HEK293 (cell line): ENCODE results near the gene THPO.
A peak's percentile ranks its signal among the peaks of the same experiment; 100 is the strongest.

Source experiments
- CTCF ChIA-PET: fragments of 350-600 bp; formaldehyde crosslinking; extraction: SDS; loops from one replicate; lab custom pipeline; 2021; ENCODE audit warnings: antibody characterized with exemption; lab: Yijun Ruan, JAX
- POLR2A ChIA-PET: fragments of 300-600 bp; formaldehyde crosslinking; extraction: SDS; loops from one replicate; lab custom pipeline; 2020; ENCODE audit warnings: antibody characterized with exemption, inconsistent platforms; lab: Yijun Ruan, JAX
- H3K27ac ChIP-seq: fragments of 200-500 bp; sonication (Bioruptor generic); 2 replicates; pipeline ENCODE4 v1.5.1; 2014; ENCODE audit warnings: low read depth, low read length, control low read depth, inconsistent platforms; ENCODE audit errors: extremely low read depth
- H3K36me3 ChIP-seq, 2 experiments: fragments of 200-500 bp in 1 of 2; sonication (Bioruptor generic) in 1 of 2; 1 replicate in 1 of 2; 2 replicates in 1 of 2; pipeline ENCODE4 v1.5.1; 2014 to 2017; ENCODE audit warnings: inconsistent platforms in 2 of 2, low read length in 2 of 2; ENCODE audit not compliant: control insufficient read depth in 2 of 2, insufficient read depth in 1 of 2
- H3K4me1 ChIP-seq: fragments of 200-500 bp; sonication (Bioruptor generic); 2 replicates; pipeline ENCODE4 v1.5.1; 2014; ENCODE audit warnings: mild to moderate bottlenecking, low read length, inconsistent platforms; ENCODE audit not compliant: control insufficient read depth, insufficient read depth
- H3K4me3 ChIP-seq: 2 replicates; pipeline ENCODE4 v1.5.1; 2011; ENCODE audit warnings: low read depth, mild to moderate bottlenecking, control low read depth, low read length, moderate library complexity
- H3K9me3 ChIP-seq: fragments of 200-500 bp; sonication (Bioruptor generic); 2 replicates; pipeline ENCODE4 v1.5.1; 2014; ENCODE audit warnings: low read depth, low read length, inconsistent platforms; ENCODE audit not compliant: control insufficient read depth, insufficient read depth
- GFI1B ChIP-seq: fragments of 450-650 bp; formaldehyde crosslinking; IDR thresholded peaks from 2 replicates; pipeline ENCODE4 v1.5.1; 2016; ENCODE audit warnings: missing biosample characterization, missing genetic modification characterization
- IKZF3 ChIP-seq: fragments of 450-650 bp; IDR thresholded peaks from 2 replicates; pipeline ENCODE4 v1.5.0; 2018; ENCODE audit warnings: missing biosample characterization, mild to moderate bottlenecking, missing genetic modification characterization, moderate library complexity
- KLF10 ChIP-seq: fragments of 450-650 bp; IDR thresholded peaks from 2 replicates; pipeline ENCODE4 v1.5.1; 2018; ENCODE audit warnings: missing biosample characterization, mild to moderate bottlenecking, missing genetic modification characterization
- PRDM10 ChIP-seq: fragments of 450-650 bp; formaldehyde crosslinking; IDR thresholded peaks from 2 replicates; pipeline ENCODE4 v1.5.1; 2016; ENCODE audit warnings: missing biosample characterization, missing genetic modification characterization
- RBAK ChIP-seq: fragments of 450-650 bp; formaldehyde crosslinking; IDR thresholded peaks from 2 replicates; pipeline ENCODE4 v1.5.1; 2016; ENCODE audit warnings: missing biosample characterization, missing genetic modification characterization
- REPIN1 ChIP-seq: fragments of 450-650 bp; formaldehyde crosslinking; IDR thresholded peaks from 2 replicates; pipeline ENCODE4 v1.5.1; 2017; ENCODE audit warnings: missing biosample characterization, missing genetic modification characterization, low read depth
- SP2 ChIP-seq: fragments of 450-650 bp; formaldehyde crosslinking; IDR thresholded peaks from 2 replicates; pipeline ENCODE4 v1.5.1; 2016; ENCODE audit warnings: missing biosample characterization, missing genetic modification characterization
- TCF7L2 ChIP-seq: IDR thresholded peaks from 2 replicates; pipeline ENCODE4 v1.6.1; 2011; ENCODE audit warnings: low read depth, mild to moderate bottlenecking, inconsistent platforms, low read length, moderate library complexity, borderline replicate concordance
- YY1 ChIP-seq: fragments of 450-650 bp; formaldehyde crosslinking; IDR thresholded peaks from 2 replicates; pipeline ENCODE4 v1.5.1; 2018; ENCODE audit warnings: missing biosample characterization, missing genetic modification characterization
- ZBTB6 ChIP-seq: fragments of 450-650 bp; formaldehyde crosslinking; IDR thresholded peaks from 2 replicates; pipeline ENCODE4 v1.5.1; 2017; ENCODE audit warnings: missing biosample characterization, missing genetic modification characterization
- ZIC2 ChIP-seq: fragments of 450-650 bp; formaldehyde crosslinking; IDR thresholded peaks from 2 replicates; pipeline ENCODE4 v1.5.1; 2016; ENCODE audit warnings: missing biosample characterization, missing genetic modification characterization
- ZNF211 ChIP-seq: fragments of 450-650 bp; formaldehyde crosslinking; IDR thresholded peaks from 2 replicates; pipeline ENCODE4 v1.5.1; 2016; ENCODE audit warnings: low read depth, missing biosample characterization, missing genetic modification characterization
- ZNF23 ChIP-seq: fragments of 450-650 bp; formaldehyde crosslinking; IDR thresholded peaks from 2 replicates; pipeline ENCODE4 v1.5.1; 2016; ENCODE audit warnings: missing biosample characterization, missing genetic modification characterization, borderline replicate concordance
- ZNF302 ChIP-seq: fragments of 450-650 bp; formaldehyde crosslinking; IDR thresholded peaks from 2 replicates; pipeline ENCODE4 v1.5.1; 2016; ENCODE audit warnings: missing biosample characterization, missing genetic modification characterization, low read depth
- ZNF324 ChIP-seq: fragments of 450-650 bp; formaldehyde crosslinking; IDR thresholded peaks from 2 replicates; pipeline ENCODE4 v1.5.1; 2016; ENCODE audit warnings: missing biosample characterization, missing genetic modification characterization
- ZNF362 ChIP-seq: fragments of 450-650 bp; formaldehyde crosslinking; IDR thresholded peaks from 2 replicates; pipeline ENCODE4 v1.5.1; 2016; ENCODE audit warnings: missing biosample characterization, missing genetic modification characterization
- ZNF426 ChIP-seq: fragments of 450-650 bp; formaldehyde crosslinking; IDR thresholded peaks from 2 replicates; pipeline ENCODE4 v1.5.1; 2017; ENCODE audit warnings: missing biosample characterization, missing genetic modification characterization, mild to moderate bottlenecking, inconsistent platforms, moderate library complexity
- ZNF560 ChIP-seq: fragments of 450-650 bp; formaldehyde crosslinking; IDR thresholded peaks from 2 replicates; pipeline ENCODE4 v1.5.1; 2017; ENCODE audit warnings: missing biosample characterization, missing genetic modification characterization, borderline replicate concordance
- ZNF571 ChIP-seq: fragments of 450-650 bp; formaldehyde crosslinking; IDR thresholded peaks from 2 replicates; pipeline ENCODE4 v1.5.0; 2017; ENCODE audit warnings: missing biosample characterization, missing genetic modification characterization
- ZNF585B ChIP-seq: fragments of 450-650 bp; formaldehyde crosslinking; IDR thresholded peaks from 2 replicates; pipeline ENCODE4 v1.5.1; 2016; ENCODE audit warnings: missing biosample characterization, missing genetic modification characterization
- ZNF629 ChIP-seq: fragments of 450-650 bp; formaldehyde crosslinking; IDR thresholded peaks from 2 replicates; pipeline ENCODE4 v1.5.1; 2017; ENCODE audit warnings: missing biosample characterization, missing genetic modification characterization
- ZNF670 ChIP-seq: fragments of 450-650 bp; formaldehyde crosslinking; IDR thresholded peaks from 2 replicates; pipeline ENCODE4 v1.5.1; 2016; ENCODE audit warnings: missing biosample characterization, missing genetic modification characterization, low read depth
- TF ChIP-seq, protein P1 (sequence below): fragments of 450-650 bp; formaldehyde crosslinking; optimal IDR thresholded peaks from 2 replicates; pipeline ENCODE3; 2016; ENCODE audit warnings: missing biosample characterization, mild to moderate bottlenecking, missing genetic modification characterization
- TF ChIP-seq, protein P2 (sequence below): fragments of 450-650 bp; formaldehyde crosslinking; IDR thresholded peaks from 2 replicates; pipeline ENCODE4 v1.5.1; 2016; ENCODE audit warnings: missing biosample characterization, missing genetic modification characterization

Gene THPO

GRCh38 chr3:184362668-184363546 lies 15.1 kb downstream of the THPO start (continued):
- 0 out of 2 replicates have a peak, but pooled peaks have one; percentile 34 for TF ChIP-seq ZBTB6 (tag by site-specific recombination)
- no peak for TF ChIP-seq ZNF571 (tag by site-specific recombination)
- TF ChIP-seq REPIN1 (tag by site-specific recombination) = no peak
- TF ChIP-seq SP2 (tag by site-specific recombination) = peak; percentile 69
- TF ChIP-seq, protein P1, sequence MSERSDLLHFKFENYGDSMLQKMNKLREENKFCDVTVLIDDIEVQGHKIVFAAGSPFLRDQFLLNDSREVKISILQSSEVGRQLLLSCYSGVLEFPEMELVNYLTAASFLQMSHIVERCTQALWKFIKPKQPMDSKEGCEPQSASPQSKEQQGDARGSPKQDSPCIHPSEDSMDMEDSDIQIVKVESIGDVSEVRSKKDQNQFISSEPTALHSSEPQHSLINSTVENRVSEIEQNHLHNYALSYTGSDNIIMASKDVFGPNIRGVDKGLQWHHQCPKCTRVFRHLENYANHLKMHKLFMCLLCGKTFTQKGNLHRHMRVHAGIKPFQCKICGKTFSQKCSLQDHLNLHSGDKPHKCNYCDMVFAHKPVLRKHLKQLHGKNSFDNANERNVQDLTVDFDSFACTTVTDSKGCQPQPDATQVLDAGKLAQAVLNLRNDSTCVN (tag by site-specific recombination) = peak; percentile 81
- TF ChIP-seq ZNF560 (tag by site-specific recombination) = no peak
- TF ChIP-seq KLF10 (tag by site-specific recombination) = peak; percentile 52
- peak; percentile 72 for TF ChIP-seq IKZF3 (tag by site-specific recombination)
- peak; percentile 85 for TF ChIP-seq ZNF629 (tag by site-specific recombination)
- TF ChIP-seq ZNF211 (tag by site-specific recombination) = no peak
- no peak for TF ChIP-seq ZNF23 (tag by site-specific recombination)
- TF ChIP-seq ZNF670 (tag by site-specific recombination) = no peak
- TF ChIP-seq ZIC2 (tag by site-specific recombination) = no peak
- no peak for TF ChIP-seq ZNF585B
- TF ChIP-seq TCF7L2 = no peak

DNA sequence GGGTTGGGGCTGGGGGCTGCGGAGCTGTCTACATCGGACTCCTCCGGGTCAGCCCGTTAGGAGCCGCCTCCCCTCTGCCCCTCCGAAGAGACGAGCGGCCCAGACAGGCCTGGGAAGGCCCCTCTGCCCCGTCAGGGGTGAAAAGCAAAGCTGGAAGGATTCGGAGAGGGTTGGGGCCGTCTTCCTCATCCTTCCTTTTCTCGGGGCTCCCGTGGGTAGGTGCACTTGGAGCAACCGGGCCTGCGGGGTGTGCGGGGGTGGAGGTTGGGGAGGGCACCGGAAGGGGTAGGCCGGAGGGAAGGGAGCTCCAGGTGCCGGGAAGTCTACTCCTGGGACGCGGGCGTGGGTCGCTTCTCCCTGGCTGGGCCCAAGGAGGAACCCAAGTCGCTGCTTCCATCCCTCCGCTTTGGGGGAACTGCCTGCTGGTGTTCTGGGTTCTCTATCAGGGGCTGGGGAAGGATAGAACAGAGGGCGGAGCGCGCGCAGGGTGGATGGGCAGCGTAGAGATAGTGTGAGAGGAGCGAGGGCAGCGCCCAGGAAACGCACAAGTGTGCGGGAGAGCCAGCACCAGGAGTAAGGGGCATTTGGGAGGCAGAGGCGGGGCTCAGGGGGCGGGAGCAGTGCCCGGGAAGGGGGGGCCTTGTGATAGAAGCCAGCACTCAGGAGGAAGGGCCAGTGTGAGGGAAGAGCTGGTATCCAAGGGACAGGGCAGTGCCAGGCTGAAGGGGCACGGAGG lies 15.9 kb downstream of the THPO start:
- Histone ChIP-seq H3K4me3 (peak overlapping the region; percentile 84), H3K36me3 (peaks cover 7 to 44% of the 10 kb centered on the region in 2 experiments; a peak in 2 of 3 replicates), H3K4me1 (no peaks in the 10 kb centered on the region), H3K27ac (peak overlapping the region; percentile 88), H3K9me3 (no peaks in the 10 kb centered on the region)
- ChIA-PET CTCF (interaction anchor here (1.0 to 3.3 kb wide), 2 partner anchors 10 to 16 kb away, joined by 4 to 13 read pairs; no protein-coding TSS in a partner anchor), POLR2A (interaction anchor here (0.6 to 2.7 kb wide), 8 partner anchors 8 to 899 kb away, joined by 3 to 9 read pairs (median 4); no protein-coding TSS in a partner anchor)
- no peak for TF ChIP-seq ZNF426 (tag by site-specific recombination)
- TF ChIP-seq YY1 = no peak
- no peak for TF ChIP-seq RBAK (tag by site-specific recombination)
- no peak for TF ChIP-seq ZNF302 (tag by site-specific recombination)
- no peak for TF ChIP-seq ZNF324 (tag by site-specific recombination)
- TF ChIP-seq, protein P2, sequence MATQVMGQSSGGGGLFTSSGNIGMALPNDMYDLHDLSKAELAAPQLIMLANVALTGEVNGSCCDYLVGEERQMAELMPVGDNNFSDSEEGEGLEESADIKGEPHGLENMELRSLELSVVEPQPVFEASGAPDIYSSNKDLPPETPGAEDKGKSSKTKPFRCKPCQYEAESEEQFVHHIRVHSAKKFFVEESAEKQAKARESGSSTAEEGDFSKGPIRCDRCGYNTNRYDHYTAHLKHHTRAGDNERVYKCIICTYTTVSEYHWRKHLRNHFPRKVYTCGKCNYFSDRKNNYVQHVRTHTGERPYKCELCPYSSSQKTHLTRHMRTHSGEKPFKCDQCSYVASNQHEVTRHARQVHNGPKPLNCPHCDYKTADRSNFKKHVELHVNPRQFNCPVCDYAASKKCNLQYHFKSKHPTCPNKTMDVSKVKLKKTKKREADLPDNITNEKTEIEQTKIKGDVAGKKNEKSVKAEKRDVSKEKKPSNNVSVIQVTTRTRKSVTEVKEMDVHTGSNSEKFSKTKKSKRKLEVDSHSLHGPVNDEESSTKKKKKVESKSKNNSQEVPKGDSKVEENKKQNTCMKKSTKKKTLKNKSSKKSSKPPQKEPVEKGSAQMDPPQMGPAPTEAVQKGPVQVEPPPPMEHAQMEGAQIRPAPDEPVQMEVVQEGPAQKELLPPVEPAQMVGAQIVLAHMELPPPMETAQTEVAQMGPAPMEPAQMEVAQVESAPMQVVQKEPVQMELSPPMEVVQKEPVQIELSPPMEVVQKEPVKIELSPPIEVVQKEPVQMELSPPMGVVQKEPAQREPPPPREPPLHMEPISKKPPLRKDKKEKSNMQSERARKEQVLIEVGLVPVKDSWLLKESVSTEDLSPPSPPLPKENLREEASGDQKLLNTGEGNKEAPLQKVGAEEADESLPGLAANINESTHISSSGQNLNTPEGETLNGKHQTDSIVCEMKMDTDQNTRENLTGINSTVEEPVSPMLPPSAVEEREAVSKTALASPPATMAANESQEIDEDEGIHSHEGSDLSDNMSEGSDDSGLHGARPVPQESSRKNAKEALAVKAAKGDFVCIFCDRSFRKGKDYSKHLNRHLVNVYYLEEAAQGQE = no peak
- TF ChIP-seq GFI1B (tag by site-specific recombination) = no peak
- no peak for TF ChIP-seq ZNF362 (tag by site-specific recombination)
- no peak; the same call in 1 of the 2 replicates for TF ChIP-seq PRDM10 (tag by site-specific recombination)
- TF ChIP-seq ZNF629 (tag by site-specific recombination) = no peak
